ENCODE measurements around the gene ZDHHC14.

- TF ChIP-seq CTCF (IDR thresholded peaks at IDR 0.05; ENCODE audit: low read depth, low read length, poor library complexity, severe bottlenecking) (no peak), EZH2phosphoT487 (IDR thresholded peaks at IDR 0.05; ENCODE audit: borderline replicate concordance, low read length) (no peak)
Observed at GRCh38 chr6:157358287-157358686, 22.7 kb upstream of the ZDHHC14 start.
